K562 (cell line): ENCODE data around the gene CCDC85B. TPM values are rescaled to one million over a fixed set of nuclear protein-coding genes. Genes with fewer than 3 reads are reported as not detected.

Experiments used
- FOXA1 ChIP-seq: fragments of 450-650 bp; IDR thresholded peaks from 2 replicates; pipeline ENCODE4 v1.6.1; 2016; ENCODE audit warnings: mild to moderate bottlenecking, borderline replicate concordance
- IRF9 ChIP-seq: fragments of 450-650 bp; IDR thresholded peaks from 2 replicates; pipeline ENCODE4 v1.6.1; 2016; ENCODE audit warnings: missing biosample characterization, missing genetic modification characterization
- MECOM ChIP-seq: fragments of 250-450 bp; sonication (Bioruptor Pico); IDR thresholded peaks from 2 replicates; pipeline ENCODE4 v1.8.0; 2022; ENCODE audit warnings: inconsistent platforms
- NFIX ChIP-seq: fragments of 250-450 bp; sonication (Bioruptor Pico); IDR thresholded peaks from 2 replicates; pipeline ENCODE4 v1.4.0; 2020; ENCODE audit warnings: low read depth, mild to moderate bottlenecking, moderate library complexity
- NONO ChIP-seq, 2 experiments: fragments of 200-400 bp in 1 of 2; fragments of 450-650 bp in 1 of 2; formaldehyde crosslinking in 1 of 2; IDR thresholded peaks; 2 replicates each; pipeline ENCODE4 v1.6.1; 2017; ENCODE audit warnings: low read depth in 2 of 2, mild to moderate bottlenecking in 2 of 2, moderate library complexity in 2 of 2, low read length in 1 of 2
- NRF1 ChIP-seq, 2 experiments: fragments of 450-650 bp; IDR thresholded peaks in 1 of 2; conservative IDR thresholded peaks in 1 of 2; 2 replicates each; pipeline ENCODE4 v1.6.1; 2014; ENCODE audit warnings: mild to moderate bottlenecking in 2 of 2
- PHTF2 ChIP-seq: fragments of 250-450 bp; sonication (Bioruptor Pico); IDR thresholded peaks from 2 replicates; pipeline ENCODE4 v1.5.0; 2021; ENCODE audit warnings: mild to moderate bottlenecking
- RCOR1 ChIP-seq, 2 experiments: IDR thresholded peaks; 2 replicates each; pipeline ENCODE4 v1.6.1; 2012; ENCODE audit warnings: low read depth in 2 of 2, low read length in 2 of 2, borderline replicate concordance in 1 of 2, improper control_type of control experiment in 1 of 2
- TCF7L2 ChIP-seq: fragments of 150-350 bp; IDR thresholded peaks from 2 replicates; pipeline ENCODE4 v1.6.1; 2016; ENCODE audit warnings: low read depth, mild to moderate bottlenecking, low read length, moderate library complexity
- THRB ChIP-seq: fragments of 450-650 bp; formaldehyde crosslinking; conservative IDR thresholded peaks from 2 replicates; pipeline ENCODE4 v1.4.0; 2022; ENCODE audit warnings: mild to moderate bottlenecking, missing genetic modification characterization
- USF2 ChIP-seq: sonication (generic); formaldehyde crosslinking; IDR thresholded peaks from 2 replicates; pipeline ENCODE4 v1.5.0; 2020; ENCODE audit warnings: missing genetic modification reagents
- ZNF239 ChIP-seq: fragments of 250-450 bp; sonication (Bioruptor Pico); IDR thresholded peaks from 2 replicates; pipeline ENCODE4 v1.4.0; 2020; ENCODE audit warnings: mild to moderate bottlenecking
- ZNF511 ChIP-seq: sonication (generic); formaldehyde crosslinking; IDR thresholded peaks from 2 replicates; pipeline ENCODE4 v1.8.0; 2022; ENCODE audit warnings: mild to moderate bottlenecking, missing genetic modification reagents
- polyA plus RNA-seq, 8 experiments: library from polyadenylated mRNA; depleted of rRNA in 4 of 8; stranded (reverse) in 5 of 8; unstranded in 3 of 8; fragments of >200 nt; fragmentation: Nextera tagmentation in 2 of 8; fragmentation: Illumina TruSeq in 1 of 8; extraction: Ambion mirVana in 2 of 8; extraction: Trizol in 1 of 8; gene quantifications; 2 replicates each; pipeline versions ENCODE4 v1.2.1 to v1.2.3, GENCODE V29; 2011 to 2014; ENCODE audit warnings: inconsistent platforms in 1 of 8, missing spikeins in 1 of 8
- total RNA-seq, 7 experiments: library from RNA; depleted of rRNA in 6 of 7; stranded (reverse); fragments of >200 nt in 6 of 7; fragmentation: Illumina TruSeq in 2 of 7; extraction: Trizol in 2 of 7; gene quantifications; 2 replicates each; pipeline versions ENCODE4 v1.2.1 to v1.2.3, GENCODE V29; 2011 to 2021; ENCODE audit warnings: low replicate concordance in 1 of 7

The CCDC85B gene
- total and polyA plus RNA-seq, 9 of the 15 experiments (the other 6 are each of a cell fraction or from before 2014, with no cell fraction given), result 0.14 to 138 (median 6.2) TPM

GRCh38 chr11:65873318-65874156 lies 16.9 kb upstream of the CCDC85B start (continued):
- TF ChIP-seq USF2 (CRISPR knock-in tag) (peak; percentile 94), IRF9 (no peak), MECOM (no peak), PHTF2 (no peak), ZNF511 (CRISPR knock-in tag) (0 out of 2 replicates have a peak, but pooled peaks have one; percentile 22), THRB (CRISPR knock-in tag) (no peak), RCOR1 (IDR thresholded peaks at IDR 0.05; ENCODE audit: borderline replicate concordance in 1 of 2, low read depth in 2 of 2, low read length in 2 of 2) (no peak), ZNF239 (no peak), NFIX (no peak), NONO (IDR thresholded peaks at IDR 0.05; ENCODE audit: low read depth in 2 of 2, low read length in 1 of 2) (no peak), FOXA1 (no peak), TCF7L2 (no peak), NRF1 (conservative IDR thresholded peaks at IDR 0.05 in 1 of 2, IDR thresholded peaks at IDR 0.05 in 1 of 2) (peak; percentile 71 to 76)
